HepG2 (cell line): ENCODE results near the gene ETV2. TPM values are rescaled to one million over a fixed set of nuclear protein-coding genes. Genes with fewer than 3 reads are reported as not detected.

Experiments
- ATAC-seq: fragments of 200-7000 bp; cut with Tn5 transposase; 3 replicates; pipeline ENCODE4 v1.9.1; 2020; ENCODE audit warnings: mild to moderate bottlenecking, moderate library complexity
- BruUV-seq: library from RNA; stranded (reverse); fragments of 400-500 nt; replicated peaks from 2 replicates; lab custom pipeline; 2021; lab: Mats Ljungman, UMichigan
- CTCF ChIA-PET: fragments of 300-600 bp; formaldehyde crosslinking; extraction: SDS; loops from one replicate; lab custom pipeline; 2021; ENCODE audit warnings: low total read pairs, inconsistent platforms, low intra/inter-chr PET ratio; lab: Yijun Ruan, JAX
- POLR2A ChIA-PET: fragments of 350-600 bp; sonication (Branson Sonifier 250); formaldehyde crosslinking; loops from one replicate; lab custom pipeline; 2020; ENCODE audit warnings: antibody characterized with exemption, inconsistent platforms; lab: Yijun Ruan, JAX
- DNase-seq: peaks from one replicate; pipeline ENCODE4 v3.0.0-alpha.2; 2015; ENCODE audit warnings: low spot score
- FAIRE-seq: peaks from 3 replicates; lab custom pipeline; 2011; peaks lifted over from hg19 to GRCh38; lab: Jason Lieb, UNC
- H2AFZ ChIP-seq: one replicate; pipeline ENCODE4 v1.6.1; 2011; ENCODE audit warnings: low read length, inconsistent platforms
- H3K27ac ChIP-seq: fragments of 300-600 bp; 3 replicates; pipeline ENCODE4 v1.8.0; 2011; ENCODE audit warnings: mixed run types, mild to moderate bottlenecking, mixed read lengths, low read length, inconsistent platforms; ENCODE audit not compliant: insufficient read depth; ENCODE audit errors: extremely low read length
- H3K27me3 ChIP-seq, 2 experiments: fragments of 200-600 bp in 1 of 2; 2 replicates in 1 of 2; 3 replicates in 1 of 2; pipeline versions ENCODE4 v1.6.0 to v1.8.0; 2011; ENCODE audit warnings: low read length in 2 of 2, mild to moderate bottlenecking in 2 of 2, moderate library complexity in 2 of 2, inconsistent platforms in 1 of 2; ENCODE audit not compliant: insufficient read depth in 2 of 2, control insufficient read depth in 1 of 2
- H3K36me3 ChIP-seq, 2 experiments: fragments of 200-600 bp in 1 of 2; replicated peaks in 1 of 2; 2 replicates in 1 of 2; 3 replicates in 1 of 2; pipeline versions ENCODE4 v1.5.1 to v1.8.0; 2011; ENCODE audit warnings: low read length in 2 of 2, inconsistent platforms in 1 of 2; ENCODE audit not compliant: insufficient read depth in 2 of 2, control insufficient read depth in 1 of 2
- H3K4me1 ChIP-seq: 2 replicates; pipeline ENCODE4 v1.5.1; 2012; ENCODE audit warnings: low read length, inconsistent platforms; ENCODE audit not compliant: insufficient read depth
- H3K4me2 ChIP-seq: 2 replicates; pipeline ENCODE4 v1.6.0; 2011; ENCODE audit warnings: low read depth, low read length, inconsistent platforms
- H3K4me3 ChIP-seq, 3 experiments: fragments of 200-600 bp in 1 of 3; sonication (generic), shearing (Covaris generic) in 1 of 3; replicated peaks in 1 of 3; 2 replicates each; pipeline ENCODE4 v1.5.1; 2011 to 2016; ENCODE audit warnings: low read length in 3 of 3, inconsistent platforms in 2 of 3, low read depth in 2 of 3, mild to moderate bottlenecking in 2 of 3, control low read depth in 1 of 3, mixed read lengths in 1 of 3; ENCODE audit not compliant: insufficient read depth in 1 of 3
- H3K79me2 ChIP-seq: one replicate; pipeline ENCODE4 v1.6.1; 2011; ENCODE audit warnings: low read length, inconsistent platforms; ENCODE audit not compliant: insufficient read depth
- H3K9ac ChIP-seq: 2 replicates; pipeline ENCODE4 v1.6.0; 2011; ENCODE audit warnings: mild to moderate bottlenecking, low read depth, low read length, inconsistent platforms; ENCODE audit not compliant: insufficient read depth
- H3K9me3 ChIP-seq: 2 replicates; pipeline ENCODE4 v1.5.1; 2012; ENCODE audit warnings: mild to moderate bottlenecking, low read length
- H4K20me1 ChIP-seq: 2 replicates; pipeline ENCODE4 v1.6.0; 2011; ENCODE audit warnings: inconsistent platforms, mild to moderate bottlenecking, low read length, moderate library complexity; ENCODE audit not compliant: insufficient read depth
- CEBPG ChIP-seq: IDR thresholded peaks from 2 replicates; pipeline ENCODE4 v1.6.1; 2016
- EP300 ChIP-seq, 3 experiments: sonication (generic) in 1 of 3; formaldehyde crosslinking in 1 of 3; IDR thresholded peaks; 2 replicates each; pipeline versions ENCODE4 v1.5.1 to v1.6.1; 2011 to 2020; ENCODE audit warnings: low read depth in 2 of 3, low read length in 2 of 3, borderline replicate concordance in 1 of 3, improper control_type of control experiment in 1 of 3, mild to moderate bottlenecking in 1 of 3, missing genetic modification reagents in 1 of 3, moderate library complexity in 1 of 3
- HNRNPK ChIP-seq: fragments of 200-400 bp; formaldehyde crosslinking; IDR thresholded peaks from 2 replicates; pipeline ENCODE4 v1.6.1; 2018; ENCODE audit warnings: low read length, low read depth, moderate library complexity, mild to moderate bottlenecking; ENCODE audit not compliant: poor library complexity, severe bottlenecking
- PHB2 ChIP-seq: fragments of 450-650 bp; IDR thresholded peaks from 2 replicates; pipeline ENCODE4 v1.6.1; 2018; ENCODE audit not compliant: partially characterized antibody
- ZMYM3 ChIP-seq: sonication (generic); formaldehyde crosslinking; IDR thresholded peaks from 2 replicates; pipeline ENCODE4 v1.5.1; 2020; ENCODE audit warnings: mild to moderate bottlenecking, missing genetic modification reagents
- ZNF629 ChIP-seq: sonication (generic); formaldehyde crosslinking; conservative IDR thresholded peaks from 2 replicates; pipeline ENCODE4 v1.5.0; 2020; ENCODE audit warnings: missing genetic modification reagents
- ZNF768 ChIP-seq: sonication (generic); formaldehyde crosslinking; IDR thresholded peaks from 2 replicates; pipeline ENCODE4 v1.4.0; 2020; ENCODE audit warnings: missing genetic modification reagents
- ZSCAN25 ChIP-seq: sonication (generic); formaldehyde crosslinking; IDR thresholded peaks from 2 replicates; pipeline ENCODE4 v1.8.0; 2022; ENCODE audit warnings: mild to moderate bottlenecking, missing genetic modification reagents
- WGBS: methylation state at CpG from one replicate; pipeline ENCODE4 v1.1.6; 2017; ENCODE audit warnings: low lambda C conversion rate; 5-methylcytosine and 5-hydroxymethylcytosine counted together
- in situ Hi-C: cut with HindIII; loops from 2 replicates; pipeline ENCODE4 v1.10.0; 2017; ENCODE audit warnings: low pct_unique_long_range_greater_than_20kb; ENCODE audit not compliant: extremely low pct_ligation_motif_present
- intact Hi-C: fragments of 100-400 bp; cut with micrococcal nuclease; formaldehyde crosslinking; loops from one replicate; pipeline ENCODE4 v1.10.0; 2022; ENCODE audit not compliant: unreplicated experiment
- polyA plus RNA-seq, 8 experiments: library from polyadenylated mRNA; depleted of rRNA in 3 of 8; stranded (reverse) in 7 of 8; unstranded in 1 of 8; fragments of >200 nt; fragmentation: Illumina TruSeq in 4 of 8; extraction: Trizol in 4 of 8; gene quantifications; 2 replicates each; pipeline versions ENCODE4 v1.2.1 to v1.2.3, GENCODE V29; 2011 to 2016; ENCODE audit warnings: low read depth in 4 of 8, missing spikeins in 1 of 8, mixed read lengths in 1 of 8; ENCODE audit not compliant: insufficient read depth in 1 of 8
- total RNA-seq, 5 experiments: library from RNA; depleted of rRNA; stranded (reverse); fragments of >200 nt; fragmentation: Illumina TruSeq; extraction: Trizol; gene quantifications; 2 replicates each; pipeline ENCODE4 v1.2.3, GENCODE V29; 2016; ENCODE audit warnings: low read depth in 1 of 5

Gene ETV2
- total and polyA plus RNA-seq, 2 of the 13 experiments (the other 11 are each of a cell fraction or from before 2014, with no cell fraction given): 0.07 to 0.20 TPM

GRCh38 chr19:35669566-35669965 lies 28.0 kb downstream of the ETV2 start:
- Histone ChIP-seq H2AFZ (no peak overlapping the region), H3K4me3 (no peak overlapping the region), H3K4me2 (no peak overlapping the region), H3K4me1 (peaks cover 41% of the 10 kb centered on the region), H3K27me3 (0 out of 5 replicates have a peak, but pooled peaks cover 0 to 4% of the 10 kb centered on the region in 2 experiments), H3K79me2 (no peaks in the 10 kb centered on the region), H3K9me3 (no peaks in the 10 kb centered on the region), H3K27ac (no peak overlapping the region), H3K9ac (no peak overlapping the region), H4K20me1 (no peaks in the 10 kb centered on the region), H3K36me3 (no peaks in the 10 kb centered on the region)
- POLR2A ChIA-PET: no interaction called here
- DNase-seq (no peak), ATAC-seq (no peak), FAIRE-seq (no peak)
- CTCF ChIA-PET: no interaction called here
- 70% methylated on average over 6 of the region's 6 CpGs for WGBS
- intact Hi-C loops: no loop called here
- in situ Hi-C loops: no loop called here
- TF ChIP-seq PHB2: no peak
- peak; percentile 89 for TF ChIP-seq ZNF629 (CRISPR knock-in tag)
- TF ChIP-seq ZMYM3: 0 out of 2 replicates have a peak, but pooled peaks have one; percentile 11
- BruUV-seq: no TSS peak

GRCh38 chr19:35669974-35670373 lies 28.4 kb downstream of the ETV2 start:
- Histone ChIP-seq H3K36me3 (no peaks in the 10 kb centered on the region), H3K9ac (no peak overlapping the region), H3K4me3 (no peak overlapping the region), H4K20me1 (no peaks in the 10 kb centered on the region), H3K9me3 (no peaks in the 10 kb centered on the region), H2AFZ (no peak overlapping the region), H3K27me3 (0 out of 5 replicates have a peak, but pooled peaks cover 0 to 4% of the 10 kb centered on the region in 2 experiments), H3K27ac (no peak overlapping the region), H3K4me1 (peaks cover 41% of the 10 kb centered on the region), H3K4me2 (no peak overlapping the region), H3K79me2 (no peaks in the 10 kb centered on the region)
- TF ChIP-seq ZMYM3: 0 out of 2 replicates have a peak, but pooled peaks have one; percentile 5
- peak; percentile 53 for TF ChIP-seq HNRNPK
- no peak for TF ChIP-seq CEBPG (CRISPR knock-in tag)
- TF ChIP-seq ZSCAN25 (CRISPR knock-in tag): 0 out of 2 replicates have a peak, but pooled peaks have one; percentile 60
- 0 out of 2 replicates have a peak, but pooled peaks have one; percentile 11 for TF ChIP-seq ZNF768 (CRISPR knock-in tag)
- TF ChIP-seq EP300 (IDR thresholded peaks at IDR 0.05; ENCODE audit: low read depth in 2 of 2, low read length in 2 of 2): no peak
- no peak for TF ChIP-seq EP300 (CRISPR knock-in tag; IDR thresholded peaks at IDR 0.05; ENCODE audit: borderline replicate concordance)
- 50% methylated on average over 4 of the region's 4 CpGs for WGBS
- ChIA-PET POLR2A (no interaction called here), CTCF (no interaction called here)
- ATAC-seq (no peak), FAIRE-seq (no peak), DNase-seq (no peak)
- intact Hi-C loops: no loop called here
- in situ Hi-C loops: no loop called here
- BruUV-seq: no TSS peak
